Measurements from ENCODE around the gene BTBD9. TPM values are rescaled to one million over a fixed set of nuclear protein-coding genes. Genes with fewer than 3 reads are reported as not detected.

Gene BTBD9
- total RNA-seq, 6 experiments from 2014 or later: 4.5 to 7.5 (median 5.7) TPM

- no peaks in the 10 kb centered on the region for H3K4me1 ChIP-seq
- intact Hi-C loops (cut with DNase I): no loop called here
- TF ChIP-seq POLR2A (IDR thresholded peaks at IDR 0.05) (no peak), CTCF (IDR thresholded peaks at IDR 0.05) (no peak)
- no peak overlapping the region for H3K27ac ChIP-seq
- WGBS (ENCODE audit: insufficient coverage, low coverage, low lambda C conversion rate, missing lambda C conversion rate): 86% methylated on average over 5 of the region's 6 CpGs
- H3K9me3 ChIP-seq: no peaks in the 10 kb centered on the region
- no peaks in the 10 kb centered on the region for H3K36me3 ChIP-seq
- ATAC-seq (no peak), DNase-seq (no peak)
- no peaks in the 10 kb centered on the region for H3K27me3 ChIP-seq
- no peak overlapping the region for H3K4me3 ChIP-seq
Measured at GRCh38 chr6:38417521-38417920, 222.2 kb downstream of the BTBD9 start.

- no peaks in the 10 kb centered on the region for H3K9me3 ChIP-seq
- no peak for ATAC-seq
- no peaks in the 10 kb centered on the region for H3K27me3 ChIP-seq
- no peaks in the 10 kb centered on the region for H3K4me1 ChIP-seq
- intact Hi-C loops (cut with DNase I): no loop called here
- DNase-seq: no peak
- no peak overlapping the region for H3K4me3 ChIP-seq
- H3K36me3 ChIP-seq: no peaks in the 10 kb centered on the region
- no peak overlapping the region for H3K27ac ChIP-seq
- 84% methylated on average over 5 of the region's 5 CpGs for WGBS (ENCODE audit: insufficient coverage, low coverage, low lambda C conversion rate, missing lambda C conversion rate)
- no peak for TF ChIP-seq POLR2A (IDR thresholded peaks at IDR 0.05)
- no peak for TF ChIP-seq CTCF (IDR thresholded peaks at IDR 0.05)
Measured at GRCh38 chr6:38415231-38416005, 224.3 kb downstream of the BTBD9 start.

- no peaks in the 10 kb centered on the region for H3K9me3 ChIP-seq
- ATAC-seq (no peak), DNase-seq (no peak)
- intact Hi-C loops (cut with DNase I): no loop called here
- no peak overlapping the region for H3K4me3 ChIP-seq
- WGBS (ENCODE audit: insufficient coverage, low coverage, low lambda C conversion rate, missing lambda C conversion rate): 88% methylated on average over 4 of the region's 4 CpGs
- no peaks in the 10 kb centered on the region for H3K36me3 ChIP-seq
- H3K4me1 ChIP-seq: peaks cover 0 to 3% (median 0%) of the 10 kb centered on the region in 4 donors
- no peak for TF ChIP-seq POLR2A (IDR thresholded peaks at IDR 0.05)
- TF ChIP-seq CTCF (IDR thresholded peaks at IDR 0.05): no peak
- H3K27me3 ChIP-seq: no peaks in the 10 kb centered on the region
- H3K27ac ChIP-seq: no peak overlapping the region
Measured at GRCh38 chr6:38413102-38413800, 226.5 kb downstream of the BTBD9 start.

GRCh38 chr6:38407192-38407591, 232.5 kb downstream of the BTBD9 start:
- peaks cover 0 to 39% (median 12%) of the 10 kb centered on the region in 4 donors for H3K4me1 ChIP-seq
- intact Hi-C loops (cut with DNase I): no loop called here
- TF ChIP-seq POLR2A (IDR thresholded peaks at IDR 0.05): no peak
- TF ChIP-seq CTCF (IDR thresholded peaks at IDR 0.05): no peak
- no peak for DNase-seq
- H3K4me3 ChIP-seq: no peak overlapping the region
- H3K9me3 ChIP-seq: no peaks in the 10 kb centered on the region
- no peak for ATAC-seq
- H3K27ac ChIP-seq: no peak overlapping the region
- 57% methylated on average over 3 of the region's 3 CpGs for WGBS (ENCODE audit: insufficient coverage, low coverage, low lambda C conversion rate, missing lambda C conversion rate)
- H3K27me3 ChIP-seq: no peaks in the 10 kb centered on the region
- no peaks in the 10 kb centered on the region for H3K36me3 ChIP-seq
